HCT116 (cell line): Measurements from ENCODE around the gene POMGNT1. TPM values are rescaled to one million over a fixed set of nuclear protein-coding genes. Genes with fewer than 3 reads are reported as not detected.

Experiments
- ATAC-seq: fragments of 200-7000 bp; cut with Tn5 transposase; 2 replicates; pipeline ENCODE4 v1.9.1; 2020; ENCODE audit warnings: mild to moderate bottlenecking, moderate library complexity
- BruUV-seq: library from RNA; stranded (reverse); fragments of 400-500 nt; replicated peaks from 2 replicates; lab custom pipeline; 2021; lab: Mats Ljungman, UMichigan
- CTCF ChIA-PET: fragments of 300-600 bp; sonication (Branson Sonifier 250); formaldehyde crosslinking; loops from one replicate; lab custom pipeline; 2021; ENCODE audit warnings: antibody characterized with exemption; lab: Charles Lee
- POLR2A ChIA-PET: fragments of 300-600, 350-600 bp; sonication (Branson Sonifier 250); formaldehyde crosslinking; loops from one replicate; lab custom pipeline; 2021; ENCODE audit warnings: antibody characterized with exemption; lab: Charles Lee
- RAD21 ChIA-PET, 2 experiments: fragments of 300-600 bp; sonication (Branson Sonifier 250); formaldehyde crosslinking; loops; one replicate each; lab custom pipeline; 2023; ENCODE audit warnings: low total read pairs in 2 of 2; ENCODE audit not compliant: uncharacterized antibody in 2 of 2, unreplicated experiment in 2 of 2, low non-redundant PET in 1 of 2; lab: Charles Lee
- DNase-seq: peaks from one replicate; pipeline ENCODE4 v3.0.0-alpha.2; 2010; ENCODE audit warnings: low read depth, low spot score
- H2AFZ ChIP-seq: fragments of 200-600 bp; shearing (Covaris generic), sonication (generic); 2 replicates; pipeline ENCODE4 v1.6.1; 2017; ENCODE audit warnings: low read depth, mixed run types, mixed read lengths, antibody characterized with exemption, low read length; ENCODE audit not compliant: poor library complexity, severe bottlenecking
- H3K27ac ChIP-seq: 2 replicates; pipeline ENCODE4 v1.5.1; 2012; ENCODE audit warnings: low read depth, low read length
- H3K27me3 ChIP-seq: fragments of 200-600 bp; sonication (generic); 2 replicates; pipeline ENCODE4 v1.6.1; 2016; ENCODE audit warnings: mixed run types, low read length, mixed read lengths; ENCODE audit not compliant: insufficient read depth
- H3K36me3 ChIP-seq, 2 experiments: fragments of 200-500 bp in 1 of 2; fragments of 200-600 bp in 1 of 2; sonication (Bioruptor generic) in 1 of 2; sonication (generic) in 1 of 2; 2 replicates each; pipeline versions ENCODE4 v1.5.1 to v1.6.1; 2014 to 2016; ENCODE audit warnings: low read length in 2 of 2, inconsistent platforms in 1 of 2, mixed read lengths in 1 of 2, mixed run types in 1 of 2; ENCODE audit not compliant: insufficient read depth in 2 of 2, control insufficient read depth in 1 of 2
- H3K4me1 ChIP-seq, 2 experiments: fragments of 200-600 bp in 1 of 2; sonication (generic) in 1 of 2; 2 replicates each; pipeline versions ENCODE4 v1.5.1 to v1.6.1; 2012 to 2017; ENCODE audit warnings: low read length in 2 of 2, inconsistent platforms in 1 of 2, mild to moderate bottlenecking in 1 of 2, mixed read lengths in 1 of 2, mixed run types in 1 of 2, moderate library complexity in 1 of 2; ENCODE audit not compliant: insufficient read depth in 2 of 2, control insufficient read depth in 1 of 2
- H3K4me2 ChIP-seq: fragments of 200-600 bp; sonication (generic); 2 replicates; pipeline ENCODE4 v1.6.1; 2017; ENCODE audit warnings: mixed run types, low read length, mixed read lengths
- H3K4me3 ChIP-seq, 2 experiments: fragments of 200-600 bp in 1 of 2; sonication (generic) in 1 of 2; replicated peaks in 1 of 2; 2 replicates each; pipeline ENCODE4 v1.5.1; 2011 to 2016; ENCODE audit warnings: low read length in 2 of 2, control low read depth in 1 of 2, low read depth in 1 of 2, mild to moderate bottlenecking in 1 of 2, mixed read lengths in 1 of 2, mixed run types in 1 of 2
- H3K79me2 ChIP-seq: fragments of 200-600 bp; sonication (generic); 2 replicates; pipeline ENCODE4 v1.6.1; 2017; ENCODE audit warnings: mild to moderate bottlenecking, mixed run types, low read length, moderate library complexity, mixed read lengths; ENCODE audit not compliant: insufficient read depth
- H3K9ac ChIP-seq: fragments of 200-600 bp; sonication (generic); 2 replicates; pipeline ENCODE4 v1.6.1; 2016; ENCODE audit warnings: low read length, mixed read lengths
- H3K9me2 ChIP-seq: fragments of 200-600 bp; sonication (generic), shearing (Covaris generic); 2 replicates; pipeline ENCODE4 v1.6.1; 2017; ENCODE audit warnings: mixed run types, mild to moderate bottlenecking, moderate library complexity; ENCODE audit not compliant: insufficient read depth
- H3K9me3 ChIP-seq, 2 experiments: fragments of 200-500 bp in 1 of 2; fragments of 200-600 bp in 1 of 2; sonication (Bioruptor generic) in 1 of 2; sonication (generic) in 1 of 2; 2 replicates each; pipeline ENCODE4 v1.6.1; 2014 to 2017; ENCODE audit warnings: low read length in 2 of 2, mixed read lengths in 2 of 2, inconsistent platforms in 1 of 2, low read depth in 1 of 2, mild to moderate bottlenecking in 1 of 2, mixed run types in 1 of 2, moderate library complexity in 1 of 2; ENCODE audit not compliant: control insufficient read depth in 1 of 2, insufficient read depth in 1 of 2
- H4K20me1 ChIP-seq: fragments of 200-600 bp; sonication (generic), shearing (Covaris generic); 2 replicates; pipeline ENCODE4 v1.6.1; 2017; ENCODE audit warnings: mixed run types, mild to moderate bottlenecking, moderate library complexity; ENCODE audit not compliant: insufficient read depth
- CEBPB ChIP-seq: IDR thresholded peaks from 2 replicates; pipeline ENCODE4 v1.6.1; 2012; ENCODE audit warnings: low read depth
- RAD21 ChIP-seq: IDR thresholded peaks from 2 replicates; pipeline ENCODE4 v1.6.1; 2012; ENCODE audit warnings: low read depth, mild to moderate bottlenecking
- TCF7L2 ChIP-seq: IDR thresholded peaks from 2 replicates; pipeline ENCODE4 v1.7.0; 2011; ENCODE audit warnings: borderline replicate concordance, inconsistent platforms; ENCODE audit not compliant: insufficient read depth, insufficient read length; ENCODE audit errors: extremely low read depth
- intact Hi-C: fragments of 100-400 bp; cut with micrococcal nuclease; formaldehyde crosslinking; loops from 2 replicates; pipeline ENCODE4 v1.10.0; 2022
- total RNA-seq: library from RNA; stranded (reverse); gene quantifications from one replicate; pipeline ENCODE4 v1.2.1, GENCODE V29; 2021; ENCODE audit not compliant: unreplicated experiment
- TF ChIP-seq, protein P1 (sequence below): IDR thresholded peaks from 2 replicates; pipeline ENCODE4 v1.6.1; 2012
- TF ChIP-seq, protein P2 (sequence below): IDR thresholded peaks from 2 replicates; pipeline ENCODE4 v1.6.1; 2012; ENCODE audit warnings: low read depth
- TF ChIP-seq, protein P3 (sequence below): IDR thresholded peaks from 2 replicates; pipeline ENCODE4 v1.6.1; 2012

The POMGNT1 gene
- total RNA-seq, 1 experiment from 2014 or later = 97.7 TPM

DNA sequence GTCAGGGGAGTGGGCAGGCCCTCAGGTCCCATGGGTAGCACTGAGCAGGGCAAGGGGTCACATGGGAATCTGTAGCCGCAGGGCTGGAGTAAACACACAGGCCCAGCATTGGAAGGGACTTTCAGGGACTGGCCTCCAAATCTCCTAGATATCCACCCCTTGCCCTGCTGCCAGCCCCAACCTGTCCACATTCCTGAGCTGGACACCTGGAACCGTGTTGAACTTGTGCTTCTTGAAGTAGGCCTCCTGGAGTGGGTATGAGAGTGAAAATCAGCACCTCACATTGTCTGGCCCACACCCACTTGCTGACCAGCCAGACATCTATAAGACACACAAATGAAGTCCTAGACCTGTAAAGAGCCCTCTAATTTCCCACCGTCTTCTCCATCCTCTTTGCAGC is 7.7 kb downstream of the POMGNT1 start:
- Histone ChIP-seq H4K20me1 (no peaks in the 10 kb centered on the region), H3K36me3 (peaks cover 13 to 43% of the 10 kb centered on the region in 2 experiments; a peak in 3 of 4 replicates), H3K9ac (no peak overlapping the region), H3K27me3 (no peaks in the 10 kb centered on the region), H3K4me1 (peaks cover 12 to 27% of the 10 kb centered on the region in 2 experiments), H3K79me2 (no peaks in the 10 kb centered on the region), H3K4me3 (no peak overlapping the region), H2AFZ (no peak overlapping the region), H3K9me3 (no peaks in the 10 kb centered on the region), H3K9me2 (no peaks in the 10 kb centered on the region), H3K4me2 (no peak overlapping the region), H3K27ac (no peak overlapping the region)
- CTCF ChIA-PET = no interaction called here
- TF ChIP-seq RAD21 (no peak), CEBPB (no peak), TCF7L2 (no peak)
- TF ChIP-seq, protein P1, sequence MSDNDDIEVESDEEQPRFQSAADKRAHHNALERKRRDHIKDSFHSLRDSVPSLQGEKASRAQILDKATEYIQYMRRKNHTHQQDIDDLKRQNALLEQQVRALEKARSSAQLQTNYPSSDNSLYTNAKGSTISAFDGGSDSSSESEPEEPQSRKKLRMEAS = no peak
- TF ChIP-seq, protein P2, sequence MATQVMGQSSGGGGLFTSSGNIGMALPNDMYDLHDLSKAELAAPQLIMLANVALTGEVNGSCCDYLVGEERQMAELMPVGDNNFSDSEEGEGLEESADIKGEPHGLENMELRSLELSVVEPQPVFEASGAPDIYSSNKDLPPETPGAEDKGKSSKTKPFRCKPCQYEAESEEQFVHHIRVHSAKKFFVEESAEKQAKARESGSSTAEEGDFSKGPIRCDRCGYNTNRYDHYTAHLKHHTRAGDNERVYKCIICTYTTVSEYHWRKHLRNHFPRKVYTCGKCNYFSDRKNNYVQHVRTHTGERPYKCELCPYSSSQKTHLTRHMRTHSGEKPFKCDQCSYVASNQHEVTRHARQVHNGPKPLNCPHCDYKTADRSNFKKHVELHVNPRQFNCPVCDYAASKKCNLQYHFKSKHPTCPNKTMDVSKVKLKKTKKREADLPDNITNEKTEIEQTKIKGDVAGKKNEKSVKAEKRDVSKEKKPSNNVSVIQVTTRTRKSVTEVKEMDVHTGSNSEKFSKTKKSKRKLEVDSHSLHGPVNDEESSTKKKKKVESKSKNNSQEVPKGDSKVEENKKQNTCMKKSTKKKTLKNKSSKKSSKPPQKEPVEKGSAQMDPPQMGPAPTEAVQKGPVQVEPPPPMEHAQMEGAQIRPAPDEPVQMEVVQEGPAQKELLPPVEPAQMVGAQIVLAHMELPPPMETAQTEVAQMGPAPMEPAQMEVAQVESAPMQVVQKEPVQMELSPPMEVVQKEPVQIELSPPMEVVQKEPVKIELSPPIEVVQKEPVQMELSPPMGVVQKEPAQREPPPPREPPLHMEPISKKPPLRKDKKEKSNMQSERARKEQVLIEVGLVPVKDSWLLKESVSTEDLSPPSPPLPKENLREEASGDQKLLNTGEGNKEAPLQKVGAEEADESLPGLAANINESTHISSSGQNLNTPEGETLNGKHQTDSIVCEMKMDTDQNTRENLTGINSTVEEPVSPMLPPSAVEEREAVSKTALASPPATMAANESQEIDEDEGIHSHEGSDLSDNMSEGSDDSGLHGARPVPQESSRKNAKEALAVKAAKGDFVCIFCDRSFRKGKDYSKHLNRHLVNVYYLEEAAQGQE = no peak
- TF ChIP-seq, protein P3, sequence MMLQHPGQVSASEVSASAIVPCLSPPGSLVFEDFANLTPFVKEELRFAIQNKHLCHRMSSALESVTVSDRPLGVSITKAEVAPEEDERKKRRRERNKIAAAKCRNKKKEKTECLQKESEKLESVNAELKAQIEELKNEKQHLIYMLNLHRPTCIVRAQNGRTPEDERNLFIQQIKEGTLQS = no peak
- no TSS peak for BruUV-seq
- RAD21 ChIA-PET = no interaction called here
- DNase-seq (no peak), ATAC-seq (no peak)
- POLR2A ChIA-PET = interaction anchor here (1.4 kb wide), 1 partner anchor 9 kb away, joined by 5 read pairs; no protein-coding TSS in a partner anchor
- intact Hi-C loops = no loop called here
